ENCODE measurements around the gene UPP1.
"Not testable (repeated sequence)": the region's sequence is repeated elsewhere in the genome, so short reads cannot be mapped to it uniquely, and the experiment has no call there.

UPP1 gene

GRCh38 chr7:48067475-48067874, 21.6 kb upstream of the UPP1 start:
- intact Hi-C loops (cut with micrococcal nuclease), result no loop called here
- peaks cover 17% of the 10 kb centered on the region for H3K9me3 Mint-ChIP-seq

DNA sequence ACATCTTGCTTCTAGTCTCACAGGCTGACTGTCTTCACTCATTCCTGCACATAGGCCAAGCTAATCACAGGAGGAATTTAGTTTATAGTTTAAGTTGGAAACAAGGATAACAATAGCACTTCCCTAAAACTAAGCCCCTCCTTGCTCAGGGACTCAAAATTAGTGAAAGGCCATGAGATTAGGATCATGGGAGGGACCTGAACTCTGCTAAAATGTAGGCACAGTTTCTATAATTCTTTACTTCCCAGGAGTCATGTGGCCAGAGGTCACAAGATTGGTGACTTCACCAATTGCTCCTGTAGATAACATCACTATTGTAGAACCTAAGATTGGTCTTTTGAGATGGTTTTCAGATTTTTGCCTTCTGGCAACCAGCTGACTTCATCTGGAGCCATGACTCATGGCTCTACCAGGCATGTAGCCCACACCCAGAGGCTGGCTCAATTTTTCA, 14.8 kb upstream of the UPP1 start:
- no peaks in the 10 kb centered on the region for H3K36me3 Mint-ChIP-seq (ENCODE audit: low read depth)
- H3K27ac Mint-ChIP-seq, result no peak overlapping the region
- intact Hi-C loops (cut with micrococcal nuclease), result no loop called here
- H3K9me3 Mint-ChIP-seq, result no peaks in the 10 kb centered on the region
- no peaks in the 10 kb centered on the region for H3K27me3 Mint-ChIP-seq
- peaks cover 26% of the 10 kb centered on the region for H3K4me1 Mint-ChIP-seq (ENCODE audit: low read depth)
- no peak overlapping the region for H3K4me3 Mint-ChIP-seq

More at GRCh38 chr7:48067475-48067874, 21.6 kb upstream of the UPP1 start:
- Mint-ChIP-seq H3K4me3 (no peak overlapping the region), H3K36me3 (ENCODE audit: low read depth) (peaks cover 7% of the 10 kb centered on the region), H3K4me1 (ENCODE audit: low read depth) (peaks cover 13% of the 10 kb centered on the region), H3K27me3 (no peaks in the 10 kb centered on the region), H3K27ac (no peak overlapping the region)

GRCh38 chr7:48077423-48077822, 11.6 kb upstream of the UPP1 start:
- Mint-ChIP-seq H3K36me3 (ENCODE audit: low read depth) (no peaks in the 10 kb centered on the region), H3K4me3 (no peak overlapping the region), H3K27ac (no peak overlapping the region), H3K27me3 (no peaks in the 10 kb centered on the region), H3K4me1 (ENCODE audit: low read depth) (peaks cover 34% of the 10 kb centered on the region), H3K9me3 (no peaks in the 10 kb centered on the region)
- intact Hi-C loops (cut with micrococcal nuclease), result no loop called here

DNA sequence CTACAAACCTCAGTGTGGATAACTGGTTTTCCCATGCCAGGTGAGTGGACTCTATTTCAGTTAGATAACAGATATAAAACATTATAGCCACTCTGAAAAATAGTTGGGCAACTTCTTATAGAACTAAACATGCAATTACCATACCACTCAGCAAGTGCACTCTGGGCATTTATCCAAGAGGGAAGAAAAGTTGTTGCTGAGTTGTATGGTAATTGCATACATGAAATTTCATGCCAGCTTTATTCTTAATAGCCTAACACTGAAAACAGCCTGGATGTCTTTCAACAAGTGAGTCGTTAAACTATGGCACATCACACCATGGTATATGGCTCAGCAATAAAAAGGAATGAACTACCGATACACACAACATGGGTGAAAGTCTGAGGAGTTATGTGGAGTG, 10.6 kb upstream of the UPP1 start:
- intact Hi-C loops (cut with micrococcal nuclease), result no loop called here
- Mint-ChIP-seq H3K27ac (no peak overlapping the region), H3K4me1 (ENCODE audit: low read depth) (peaks cover 37% of the 10 kb centered on the region), H3K27me3 (no peaks in the 10 kb centered on the region), H3K9me3 (no peaks in the 10 kb centered on the region), H3K4me3 (no peak overlapping the region), H3K36me3 (ENCODE audit: low read depth) (no peaks in the 10 kb centered on the region)

DNA sequence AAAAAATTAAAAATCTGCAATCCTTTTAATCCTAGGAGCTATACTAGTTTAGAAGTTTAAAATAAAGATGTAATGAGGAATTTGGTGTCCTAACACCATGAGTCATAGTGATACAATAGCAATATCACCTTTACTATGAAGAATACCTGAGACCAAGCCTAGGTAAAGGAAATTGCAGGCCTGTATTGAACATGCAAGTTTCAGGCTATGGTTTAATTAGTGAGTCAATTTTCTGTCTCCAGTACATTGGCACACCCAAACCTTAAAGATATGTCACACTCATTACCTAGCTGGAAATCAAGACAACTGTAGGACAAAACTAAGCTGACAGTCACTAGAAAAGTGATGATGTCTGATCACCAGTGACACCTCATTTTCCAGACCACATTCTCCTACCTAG, 6.7 kb upstream of the UPP1 start:
- H3K36me3 Mint-ChIP-seq (ENCODE audit: low read depth); H3K9me3 Mint-ChIP-seq; H3K27me3 Mint-ChIP-seq; intact Hi-C loops (cut with micrococcal nuclease); H3K27ac Mint-ChIP-seq; H3K4me3 Mint-ChIP-seq: not testable (repeated sequence)
- H3K4me1 Mint-ChIP-seq (ENCODE audit: low read depth), result peaks cover 59% of the 10 kb centered on the region

GRCh38 chr7:48083114-48083830, 5.8 kb upstream of the UPP1 start:
- Mint-ChIP-seq H3K27me3 (no peaks in the 10 kb centered on the region), H3K36me3 (ENCODE audit: low read depth) (no peaks in the 10 kb centered on the region), H3K27ac (no peak overlapping the region), H3K4me1 (ENCODE audit: low read depth) (peaks cover 62% of the 10 kb centered on the region), H3K9me3 (no peaks in the 10 kb centered on the region), H3K4me3 (no peak overlapping the region)
- intact Hi-C loops (cut with micrococcal nuclease), result no loop called here

- peaks cover 54% of the 10 kb centered on the region for H3K4me1 Mint-ChIP-seq (ENCODE audit: low read depth)
- intact Hi-C loops (cut with micrococcal nuclease), result loop anchor here (5.0 kb wide), 2 partner anchors 33 to 93 kb away; no protein-coding TSS in a partner anchor
Observed at GRCh38 chr7:48084727-48085432, 4.2 kb upstream of the UPP1 start.

DNA sequence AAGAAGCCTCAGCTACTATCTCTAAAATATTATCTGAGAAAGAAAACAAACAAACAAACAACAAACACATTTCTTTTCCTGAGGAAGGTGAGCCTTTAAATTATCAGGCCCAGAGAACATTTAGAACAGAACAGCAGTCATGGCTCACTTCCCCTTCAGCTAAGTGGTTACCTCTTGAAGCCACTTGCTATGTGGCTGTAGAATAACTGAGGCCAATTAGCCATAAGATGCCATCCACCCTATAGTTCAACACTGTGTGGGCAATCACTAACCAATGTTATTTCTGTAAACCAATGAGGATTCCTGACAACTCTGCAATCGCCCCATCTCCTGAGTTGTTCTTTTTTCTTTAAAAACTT, 3.7 kb upstream of the UPP1 start:
- intact Hi-C loops (cut with micrococcal nuclease), result loop anchor here (5.0 kb wide), 2 partner anchors 33 to 93 kb away; no protein-coding TSS in a partner anchor
- Mint-ChIP-seq H3K27ac (peak overlapping the region; percentile 75), H3K9me3 (no peaks in the 10 kb centered on the region), H3K4me1 (ENCODE audit: low read depth) (peaks cover 58% of the 10 kb centered on the region), H3K4me3 (no peak overlapping the region), H3K27me3 (no peaks in the 10 kb centered on the region), H3K36me3 (ENCODE audit: low read depth) (peaks cover 20% of the 10 kb centered on the region)

More at GRCh38 chr7:48084727-48085432, 4.2 kb upstream of the UPP1 start:
- peak overlapping the region; percentile 75 for H3K27ac Mint-ChIP-seq
- H3K9me3 Mint-ChIP-seq, result no peaks in the 10 kb centered on the region
- no peaks in the 10 kb centered on the region for H3K27me3 Mint-ChIP-seq
- H3K4me3 Mint-ChIP-seq, result no peak overlapping the region
- H3K36me3 Mint-ChIP-seq (ENCODE audit: low read depth), result peaks cover 15% of the 10 kb centered on the region

- H3K9me3 Mint-ChIP-seq, result no peaks in the 10 kb centered on the region
- H3K27ac Mint-ChIP-seq, result peak overlapping the region; percentile 27
- H3K36me3 Mint-ChIP-seq (ENCODE audit: low read depth), result peaks cover 25% of the 10 kb centered on the region
- H3K4me1 Mint-ChIP-seq (ENCODE audit: low read depth), result peaks cover 63% of the 10 kb centered on the region
- intact Hi-C loops (cut with micrococcal nuclease), result loop anchor here (5.0 kb wide), 2 partner anchors 34 to 94 kb away; no protein-coding TSS in a partner anchor
- H3K27me3 Mint-ChIP-seq, result no peaks in the 10 kb centered on the region
- H3K4me3 Mint-ChIP-seq, result no peak overlapping the region
Observed at GRCh38 chr7:48085942-48086341, 3.1 kb upstream of the UPP1 start.

DNA sequence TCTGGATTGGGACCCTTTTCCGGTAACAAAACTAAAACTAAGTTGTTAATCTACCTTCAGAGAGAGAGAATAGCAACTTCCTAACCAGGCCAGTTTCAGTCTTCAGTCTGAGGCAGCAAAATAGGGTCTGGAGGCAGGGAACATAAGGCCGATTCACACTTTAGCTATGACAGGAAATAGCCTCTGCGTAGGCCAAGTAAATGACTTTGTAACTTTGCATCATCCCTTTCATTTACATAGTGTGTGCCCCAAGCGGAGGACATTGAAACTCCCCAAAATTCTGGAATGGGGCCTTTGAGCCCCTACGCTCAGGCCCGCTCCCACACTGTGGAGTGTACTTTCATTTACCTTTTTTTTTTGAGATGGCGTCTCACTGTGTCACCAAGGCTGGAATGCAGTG, 1.7 kb upstream of the UPP1 start:
- intact Hi-C loops (cut with micrococcal nuclease), result loop anchor here (5.0 kb wide), 2 partner anchors 35 to 95 kb away; no protein-coding TSS in a partner anchor
- peaks cover 39% of the 10 kb centered on the region for H3K36me3 Mint-ChIP-seq (ENCODE audit: low read depth)
- peak overlapping the region; percentile 98 for H3K27ac Mint-ChIP-seq
- no peaks in the 10 kb centered on the region for H3K9me3 Mint-ChIP-seq
- no peaks in the 10 kb centered on the region for H3K27me3 Mint-ChIP-seq
- peaks cover 77% of the 10 kb centered on the region for H3K4me1 Mint-ChIP-seq (ENCODE audit: low read depth)
- H3K4me3 Mint-ChIP-seq, result no peak overlapping the region

DNA sequence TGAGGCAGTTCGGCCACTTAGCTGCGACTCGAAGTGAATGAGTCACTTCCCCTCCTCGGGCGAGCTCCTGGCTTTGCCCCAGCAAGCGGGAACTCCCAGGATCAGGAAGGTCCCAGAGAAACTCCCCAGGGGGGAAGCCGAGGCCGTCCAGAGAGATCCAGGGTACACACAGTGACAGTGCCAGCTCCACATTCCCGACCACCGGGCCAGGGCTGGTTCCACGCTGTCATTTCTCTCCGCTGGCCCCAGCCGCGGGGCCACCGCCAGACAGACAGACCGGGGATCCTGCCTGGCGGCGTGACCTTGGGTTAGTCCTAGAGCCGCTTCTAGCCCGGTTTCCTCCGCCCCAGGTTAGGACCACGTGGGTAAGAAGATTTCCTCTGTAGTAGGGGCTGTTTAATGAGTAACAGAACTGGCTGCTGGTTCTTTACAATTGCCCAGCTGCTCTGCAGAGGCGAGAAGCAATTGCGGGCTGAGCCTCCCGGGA, 463 bp upstream of the UPP1 start:
- Mint-ChIP-seq H3K27ac (peak overlapping the region; percentile 98), H3K4me1 (ENCODE audit: low read depth) (peaks cover 83% of the 10 kb centered on the region), H3K9me3 (no peaks in the 10 kb centered on the region), H3K4me3 (peak overlapping the region; percentile 91), H3K36me3 (ENCODE audit: low read depth) (peaks cover 52% of the 10 kb centered on the region), H3K27me3 (no peaks in the 10 kb centered on the region)
- intact Hi-C loops (cut with micrococcal nuclease), result loop anchor here (1.0 to 5.0 kb wide), 4 partner anchors 36 to 110 kb away; partner anchors contain the start of genes C7orf57 and HUS1

- intact Hi-C loops (cut with micrococcal nuclease), result no loop called here
- H3K4me1 Mint-ChIP-seq (ENCODE audit: low read depth), result peaks cover 90% of the 10 kb centered on the region
- peaks cover 68% of the 10 kb centered on the region for H3K36me3 Mint-ChIP-seq (ENCODE audit: low read depth)
- H3K9me3 Mint-ChIP-seq, result no peaks in the 10 kb centered on the region
- H3K4me3 Mint-ChIP-seq, result peak overlapping the region; percentile 91
- no peaks in the 10 kb centered on the region for H3K27me3 Mint-ChIP-seq
- H3K27ac Mint-ChIP-seq, result peak overlapping the region; percentile 98
Observed at GRCh38 chr7:48090095-48090805, 1.2 kb downstream of the UPP1 start.

DNA sequence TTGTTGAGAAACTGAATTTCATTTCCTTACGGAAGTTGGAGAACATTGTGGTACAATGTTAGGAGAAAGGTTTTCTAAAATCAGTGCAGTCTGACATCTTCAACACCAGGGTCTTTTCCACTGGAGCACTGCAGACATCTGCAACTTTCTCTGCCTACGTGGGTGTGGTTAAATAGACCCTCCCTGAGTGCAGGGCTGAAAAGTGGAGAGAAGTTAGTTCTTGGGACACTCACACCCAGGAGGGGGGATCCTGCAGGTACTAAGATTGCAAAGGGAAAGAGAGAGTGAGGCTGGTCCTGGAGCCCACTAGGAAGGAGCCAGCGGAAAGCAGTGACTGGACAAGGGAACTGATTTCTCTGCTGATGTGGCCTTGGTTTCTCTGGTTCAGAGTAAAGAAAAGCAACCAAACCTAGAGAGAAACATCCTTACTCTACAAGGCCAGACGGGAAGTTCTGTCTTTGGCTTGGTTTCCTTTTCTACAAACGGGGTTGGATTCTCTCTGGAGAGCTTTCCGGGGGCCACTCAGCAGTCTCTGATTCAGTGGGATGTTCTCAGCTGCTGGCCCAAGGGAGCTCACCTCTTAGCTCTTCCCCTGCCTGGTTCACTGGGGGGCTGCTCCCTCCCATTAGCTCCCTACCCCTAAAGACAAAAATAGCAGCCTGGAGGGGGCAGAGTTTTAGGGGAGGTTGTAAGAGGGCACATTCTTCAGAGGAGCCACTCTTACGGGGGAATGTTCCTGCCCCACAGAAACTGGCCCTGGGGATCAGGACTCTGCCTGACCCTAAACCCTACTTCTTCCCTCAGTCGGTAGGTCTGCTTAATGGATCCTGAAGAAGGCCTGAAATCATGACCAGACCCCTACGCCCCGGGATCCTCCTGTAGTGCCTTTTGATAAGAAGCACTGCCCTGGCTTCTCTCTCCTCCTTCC, 2.7 kb downstream of the UPP1 start:
- no peaks in the 10 kb centered on the region for H3K9me3 Mint-ChIP-seq
- peak overlapping the region; percentile 98 for H3K27ac Mint-ChIP-seq
- H3K36me3 Mint-ChIP-seq (ENCODE audit: low read depth), result peaks cover 84% of the 10 kb centered on the region
- peaks cover 90% of the 10 kb centered on the region for H3K4me1 Mint-ChIP-seq (ENCODE audit: low read depth)
- intact Hi-C loops (cut with micrococcal nuclease), result no loop called here
- peak overlapping the region; percentile 52 for H3K4me3 Mint-ChIP-seq
- H3K27me3 Mint-ChIP-seq, result no peaks in the 10 kb centered on the region
